ENCODE measurements around the gene ST7.
A peak's percentile ranks its signal among the peaks of the same experiment; 100 is the strongest.
"Not testable (repeated sequence)": the region's sequence is repeated elsewhere in the genome, so short reads cannot be mapped to it uniquely, and the experiment has no call there.

Gene ST7

DNA sequence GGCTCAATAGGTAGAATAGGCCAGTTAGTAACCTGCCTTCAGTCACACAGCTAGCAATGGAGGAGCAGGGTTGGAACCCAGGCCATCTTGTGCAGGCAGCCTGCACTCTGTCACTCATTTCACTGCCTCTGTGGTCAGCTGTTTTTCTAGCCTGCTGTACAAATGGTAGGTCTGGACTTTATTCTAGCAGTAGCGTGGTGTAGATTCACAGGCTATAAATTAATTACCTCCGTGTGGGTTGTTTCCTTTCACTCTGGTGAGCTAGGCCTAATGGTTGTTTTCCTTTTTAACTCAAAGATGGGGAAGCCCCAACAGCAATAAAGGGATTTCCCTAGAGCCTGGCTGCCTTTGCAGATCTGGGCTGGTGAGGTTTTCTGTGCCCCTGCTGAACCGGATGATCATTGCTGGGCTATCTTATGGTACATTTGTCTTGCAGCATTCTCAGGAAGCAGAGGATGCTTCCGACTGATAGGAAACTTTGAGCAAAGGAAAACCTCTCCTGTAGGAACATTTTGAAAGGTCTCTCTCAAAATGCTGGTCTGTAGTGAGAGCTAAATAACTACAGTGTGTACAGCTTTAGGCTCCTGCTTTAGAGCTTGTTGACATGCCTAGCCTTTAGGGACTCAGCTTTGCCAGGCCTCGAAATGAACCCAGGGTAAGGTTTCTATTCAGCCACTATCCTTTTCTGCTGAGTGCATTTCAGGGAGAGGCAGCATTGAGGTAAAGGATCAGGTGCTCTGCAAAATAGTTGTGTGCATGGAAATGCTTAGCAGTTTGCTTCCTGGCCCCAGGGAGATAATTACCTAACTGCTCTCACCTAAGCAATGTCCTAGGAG is 157.4 kb downstream of the ST7 start:
- H3K4me3 Mint-ChIP-seq = peak overlapping the region; percentile 76

DNA sequence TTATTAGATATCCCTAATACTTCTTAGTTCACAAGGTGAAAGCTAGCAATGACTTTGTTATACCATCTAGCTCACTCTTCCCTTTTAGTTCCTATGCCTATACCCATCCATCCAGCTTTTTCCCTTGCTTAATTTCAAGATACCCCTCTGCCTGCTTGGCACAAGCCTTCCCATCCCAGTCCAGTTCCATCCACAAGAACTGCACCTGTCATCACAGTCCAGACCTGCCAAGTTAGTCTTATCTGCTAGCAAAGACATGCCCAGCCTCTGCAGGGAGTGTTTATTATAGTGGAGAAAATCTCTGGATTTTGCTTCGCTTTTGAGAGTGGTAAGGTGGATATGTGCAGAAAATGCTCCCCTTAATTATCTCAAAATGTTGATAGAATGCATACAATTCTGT is 158.2 kb downstream of the ST7 start:
- peaks cover 5% of the 10 kb centered on the region for H3K36me3 Mint-ChIP-seq

More for the DNA sequence above, 157.4 kb downstream of the ST7 start:
- Mint-ChIP-seq H3K9me3 (ENCODE audit: low read depth) (peaks cover 4% of the 10 kb centered on the region), H3K4me1 (ENCODE audit: low read depth) (peaks cover 35% of the 10 kb centered on the region), H3K27ac (peak overlapping the region; percentile 90), H3K36me3 (peaks cover 4% of the 10 kb centered on the region), H3K27me3 (no peaks in the 10 kb centered on the region)

DNA sequence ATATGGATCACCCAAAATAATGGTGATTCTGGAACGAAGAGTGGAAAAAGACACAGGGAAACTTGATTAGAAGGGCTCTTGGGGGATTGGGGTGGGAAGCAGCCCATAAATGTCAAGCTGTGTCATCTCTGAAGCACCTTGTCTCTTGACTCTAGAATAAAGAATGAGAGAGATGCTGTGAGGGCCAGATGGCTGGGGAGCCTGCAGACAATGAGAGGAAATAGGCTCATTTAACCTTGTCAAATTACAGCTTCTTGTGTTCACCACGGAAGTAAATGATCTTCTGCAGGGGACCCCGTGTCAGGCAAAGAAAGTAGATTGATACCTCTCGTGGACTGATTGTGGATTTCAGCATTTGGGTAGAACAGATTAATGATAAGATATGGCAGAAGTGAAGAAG is 159.3 kb downstream of the ST7 start:
- Mint-ChIP-seq H3K9me3 (ENCODE audit: low read depth) (peaks cover 4% of the 10 kb centered on the region), H3K4me3 (no peak overlapping the region), H3K27ac (no peak overlapping the region), H3K4me1 (ENCODE audit: low read depth) (peaks cover 35% of the 10 kb centered on the region), H3K36me3 (peaks cover 5% of the 10 kb centered on the region), H3K27me3 (no peaks in the 10 kb centered on the region)

More for the DNA sequence above, 158.2 kb downstream of the ST7 start:
- Mint-ChIP-seq H3K4me1 (ENCODE audit: low read depth) (peaks cover 35% of the 10 kb centered on the region), H3K4me3 (no peak overlapping the region), H3K9me3 (ENCODE audit: low read depth) (peaks cover 4% of the 10 kb centered on the region), H3K27ac (no peak overlapping the region), H3K27me3 (no peaks in the 10 kb centered on the region)

DNA sequence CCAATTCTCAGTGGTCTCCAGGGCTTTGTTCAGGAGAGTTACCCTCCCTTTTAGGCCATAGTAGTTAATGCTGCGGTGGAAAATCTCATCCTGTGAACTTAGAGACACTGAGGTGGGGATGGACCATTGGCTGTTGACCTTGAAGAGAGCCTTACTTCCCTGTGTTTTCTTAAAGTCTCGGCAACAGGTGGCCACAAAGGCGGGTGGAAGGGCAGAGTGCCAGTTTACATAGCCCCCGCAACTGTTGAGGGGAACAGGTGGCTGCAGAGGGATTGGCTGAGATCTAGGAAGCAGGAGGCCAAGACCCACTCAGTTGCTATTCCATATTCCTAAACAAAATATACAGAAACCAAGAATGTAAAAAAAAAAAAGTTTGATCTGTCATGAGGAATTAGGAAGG is 160.6 kb downstream of the ST7 start:
- Mint-ChIP-seq H3K27ac (no peak overlapping the region), H3K27me3 (no peaks in the 10 kb centered on the region), H3K4me1 (ENCODE audit: low read depth) (peaks cover 26% of the 10 kb centered on the region), H3K4me3 (no peak overlapping the region), H3K36me3 (peaks cover 5% of the 10 kb centered on the region), H3K9me3 (ENCODE audit: low read depth) (peaks cover 3% of the 10 kb centered on the region)

DNA sequence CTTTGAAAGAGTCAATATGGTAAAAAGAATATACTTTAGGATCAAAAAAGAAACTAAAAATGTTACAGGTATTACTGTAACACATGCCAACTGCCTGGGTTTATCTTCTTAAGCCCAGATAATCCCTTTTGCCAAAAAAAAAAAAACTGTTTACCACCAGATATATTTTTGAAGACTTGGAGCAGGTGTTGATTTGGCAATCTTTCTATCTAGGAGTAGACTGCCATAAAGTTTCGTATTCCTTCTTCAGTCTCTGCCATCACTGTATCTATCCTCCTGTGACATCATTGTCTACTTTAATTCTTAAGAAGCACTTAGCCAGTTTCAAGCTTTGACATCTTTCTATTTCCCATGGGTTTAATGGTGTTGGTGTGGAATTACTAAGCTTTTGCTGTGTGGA is 161.0 kb downstream of the ST7 start:
- no peak overlapping the region for H3K4me3 Mint-ChIP-seq
- no peaks in the 10 kb centered on the region for H3K27me3 Mint-ChIP-seq
- H3K4me1 Mint-ChIP-seq (ENCODE audit: low read depth) = peaks cover 23% of the 10 kb centered on the region
- no peaks in the 10 kb centered on the region for H3K9me3 Mint-ChIP-seq (ENCODE audit: low read depth)
- H3K36me3 Mint-ChIP-seq = peaks cover 3% of the 10 kb centered on the region
- H3K27ac Mint-ChIP-seq = no peak overlapping the region

DNA sequence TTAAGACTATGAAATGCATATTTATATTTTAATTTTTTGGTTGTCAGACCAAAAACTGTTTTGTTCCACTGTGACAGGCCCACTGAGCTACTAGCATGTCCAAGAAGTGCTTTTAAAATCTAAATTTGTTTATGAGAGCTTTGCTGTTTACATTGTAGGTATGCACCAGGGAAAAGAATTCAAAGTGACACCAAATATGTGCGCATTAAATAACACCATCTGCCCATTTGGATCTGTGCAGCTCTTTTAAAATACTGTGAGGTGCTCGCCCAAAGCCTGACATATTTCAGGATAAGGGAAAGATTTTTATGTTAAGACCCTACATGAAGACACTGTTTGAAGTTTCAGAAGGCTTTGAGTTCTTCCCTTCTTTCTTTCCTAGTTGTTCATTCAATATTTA is 162.9 kb downstream of the ST7 start:
- Mint-ChIP-seq H3K4me1 (ENCODE audit: low read depth) (peaks cover 4% of the 10 kb centered on the region), H3K27me3 (no peaks in the 10 kb centered on the region), H3K27ac (no peak overlapping the region), H3K9me3 (ENCODE audit: low read depth) (no peaks in the 10 kb centered on the region), H3K4me3 (no peak overlapping the region), H3K36me3 (peaks cover 5% of the 10 kb centered on the region)

DNA sequence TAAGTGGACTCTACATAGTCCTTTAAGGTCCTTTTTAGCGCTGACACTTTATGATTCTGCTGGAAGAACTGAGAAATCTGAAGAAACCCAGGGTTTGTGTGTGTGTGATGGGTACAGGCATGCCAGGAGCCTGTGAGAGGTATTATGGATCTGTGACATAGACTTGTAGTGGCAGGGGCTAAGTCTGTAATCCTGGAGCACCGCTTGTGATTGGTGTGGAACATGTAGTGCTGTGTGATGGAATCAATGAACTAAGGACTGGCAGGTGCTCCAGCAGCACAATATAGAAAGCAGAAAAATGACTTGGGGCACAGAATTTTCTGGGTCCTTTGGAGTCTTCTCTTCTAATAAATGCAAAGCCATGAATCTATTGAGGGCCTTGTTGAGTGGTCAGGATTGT is 163.9 kb downstream of the ST7 start:
- H3K9me3 Mint-ChIP-seq (ENCODE audit: low read depth) = no peaks in the 10 kb centered on the region
- H3K4me3 Mint-ChIP-seq = no peak overlapping the region
- peaks cover 5% of the 10 kb centered on the region for H3K36me3 Mint-ChIP-seq
- H3K27me3 Mint-ChIP-seq = no peaks in the 10 kb centered on the region
- H3K4me1 Mint-ChIP-seq (ENCODE audit: low read depth) = no peaks in the 10 kb centered on the region
- no peak overlapping the region for H3K27ac Mint-ChIP-seq

DNA sequence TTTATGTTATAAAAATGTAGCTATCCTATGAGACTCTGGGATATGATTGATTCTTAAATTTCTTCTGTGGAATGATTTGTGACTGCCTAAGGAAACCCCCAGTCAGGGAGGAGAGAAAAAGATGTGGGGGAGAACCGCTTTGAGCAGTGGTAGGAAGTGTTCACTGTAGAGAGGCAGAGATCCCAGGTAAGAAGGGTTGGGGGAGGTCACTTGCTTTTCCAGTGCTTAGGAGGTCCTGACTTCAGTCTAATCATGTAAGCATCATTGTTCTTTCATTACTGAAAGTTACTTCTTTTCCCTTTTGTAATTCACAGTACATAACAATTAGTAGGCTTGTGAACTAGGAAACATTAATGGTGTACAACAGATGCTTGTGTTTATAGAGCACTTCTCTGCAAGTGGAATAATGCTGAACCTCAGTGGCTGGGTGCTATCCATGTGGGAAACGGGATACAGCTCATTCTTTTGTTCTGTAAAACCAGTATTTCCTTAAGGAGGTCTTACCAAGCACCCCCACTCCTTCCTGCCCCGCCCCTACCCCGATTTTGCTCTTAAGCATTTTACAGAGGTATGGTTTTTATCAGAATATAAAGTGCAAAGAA is 165.4 kb downstream of the ST7 start:
- Mint-ChIP-seq H3K27ac (no peak overlapping the region), H3K4me3 (no peak overlapping the region), H3K27me3 (no peaks in the 10 kb centered on the region), H3K9me3 (ENCODE audit: low read depth) (no peaks in the 10 kb centered on the region), H3K36me3 (peaks cover 5% of the 10 kb centered on the region), H3K4me1 (ENCODE audit: low read depth) (no peaks in the 10 kb centered on the region)

DNA sequence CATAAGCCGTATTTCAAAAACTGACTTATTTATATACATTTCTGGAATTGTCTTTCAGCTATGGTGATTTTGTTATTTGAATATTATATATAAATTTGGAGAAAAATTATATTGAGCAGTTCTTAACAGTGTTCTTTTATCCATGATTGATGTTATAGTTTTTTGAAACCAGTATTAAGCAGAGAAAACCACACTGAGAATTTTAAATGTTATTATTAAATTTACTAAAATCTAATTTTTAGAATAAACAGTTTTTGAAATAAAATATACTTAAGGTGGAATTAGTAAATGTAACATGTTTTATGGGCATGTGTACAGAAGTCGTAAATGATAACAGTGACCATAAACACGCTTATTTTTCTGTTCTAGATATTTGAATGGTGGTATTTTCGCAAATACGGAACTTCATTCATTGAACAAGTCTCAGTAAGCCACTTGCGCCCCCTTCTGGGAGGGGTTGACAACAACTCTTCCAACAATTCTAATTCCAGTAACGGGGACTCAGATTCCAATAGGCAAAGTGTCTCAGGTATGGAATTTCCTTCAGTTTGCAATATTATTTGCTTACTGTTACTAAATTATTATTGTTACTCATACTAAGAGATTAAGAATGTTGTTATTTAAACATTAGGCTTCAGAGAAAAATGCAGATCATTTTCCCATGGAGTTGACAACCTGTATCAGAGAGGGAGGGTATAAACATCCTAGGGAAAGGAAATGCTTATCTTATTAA is 166.1 kb downstream of the ST7 start:
- peaks cover 5% of the 10 kb centered on the region for H3K36me3 Mint-ChIP-seq
- no peaks in the 10 kb centered on the region for H3K4me1 Mint-ChIP-seq (ENCODE audit: low read depth)
- no peak overlapping the region for H3K4me3 Mint-ChIP-seq
- H3K9me3 Mint-ChIP-seq (ENCODE audit: low read depth) = no peaks in the 10 kb centered on the region
- no peaks in the 10 kb centered on the region for H3K27me3 Mint-ChIP-seq
- H3K27ac Mint-ChIP-seq = no peak overlapping the region

DNA sequence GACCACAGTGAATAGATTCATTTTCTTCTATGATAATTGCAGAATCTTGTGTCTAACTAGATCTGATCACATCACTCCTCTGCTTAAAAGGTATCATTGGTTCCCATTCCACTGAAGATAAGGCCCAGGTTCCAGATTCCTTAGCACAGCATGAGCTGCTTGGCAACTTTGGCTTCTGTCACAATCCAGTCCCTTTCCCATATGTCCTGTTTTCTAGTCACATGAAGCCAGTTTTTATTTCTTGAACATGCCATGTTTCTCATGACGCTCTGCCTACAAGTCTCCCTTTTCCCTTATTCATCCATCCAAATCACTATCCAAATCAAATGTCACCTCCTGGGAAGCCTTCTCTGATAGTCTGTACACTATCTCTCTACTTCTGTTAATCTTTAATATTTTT is 167.0 kb downstream of the ST7 start:
- H3K9me3 Mint-ChIP-seq (ENCODE audit: low read depth); H3K36me3 Mint-ChIP-seq; H3K4me3 Mint-ChIP-seq; H3K27ac Mint-ChIP-seq; H3K4me1 Mint-ChIP-seq (ENCODE audit: low read depth); H3K27me3 Mint-ChIP-seq: not testable (repeated sequence)

DNA sequence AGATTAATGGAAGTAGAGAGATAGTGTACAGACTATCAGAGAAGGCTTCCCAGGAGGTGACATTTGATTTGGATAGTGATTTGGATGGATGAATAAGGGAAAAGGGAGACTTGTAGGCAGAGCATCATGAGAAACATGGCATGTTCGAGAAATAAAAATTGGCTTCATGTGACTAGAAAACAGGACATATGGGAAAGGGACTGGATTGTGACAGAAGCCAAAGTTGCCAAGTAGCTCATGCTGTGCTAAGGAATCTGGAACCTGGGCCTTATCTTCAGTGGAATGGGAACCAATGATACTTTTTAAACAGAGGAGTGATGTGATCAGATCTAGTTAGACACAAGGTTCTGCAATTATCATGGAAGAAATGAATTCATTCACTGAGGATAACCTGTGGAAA is 168.7 kb downstream of the ST7 start:
- H3K27ac Mint-ChIP-seq; H3K9me3 Mint-ChIP-seq (ENCODE audit: low read depth); H3K36me3 Mint-ChIP-seq; H3K4me1 Mint-ChIP-seq (ENCODE audit: low read depth); H3K27me3 Mint-ChIP-seq; H3K4me3 Mint-ChIP-seq: not testable (repeated sequence)

DNA sequence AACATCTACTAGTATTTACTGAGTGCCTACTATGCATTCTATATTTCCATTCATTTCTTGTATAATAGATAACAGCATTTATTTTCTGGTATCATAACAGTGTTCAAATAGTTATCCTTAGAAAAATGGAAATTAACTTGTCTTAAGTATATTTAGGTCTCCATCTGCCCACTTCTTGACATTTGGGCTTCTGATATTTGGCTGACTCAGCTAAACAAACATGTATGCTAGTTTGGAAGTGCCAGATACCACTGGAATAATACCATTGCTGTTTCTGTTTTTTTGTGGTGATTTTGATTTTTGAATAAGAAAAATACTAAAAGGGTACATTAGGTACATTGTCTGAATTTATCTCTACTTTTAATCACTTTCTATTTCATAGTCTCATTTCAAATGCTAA is 169.2 kb downstream of the ST7 start:
- Mint-ChIP-seq H3K36me3 (peaks cover 2% of the 10 kb centered on the region), H3K27me3 (no peaks in the 10 kb centered on the region), H3K27ac (no peak overlapping the region), H3K4me1 (ENCODE audit: low read depth) (peaks cover 3% of the 10 kb centered on the region), H3K4me3 (no peak overlapping the region), H3K9me3 (ENCODE audit: low read depth) (no peaks in the 10 kb centered on the region)

DNA sequence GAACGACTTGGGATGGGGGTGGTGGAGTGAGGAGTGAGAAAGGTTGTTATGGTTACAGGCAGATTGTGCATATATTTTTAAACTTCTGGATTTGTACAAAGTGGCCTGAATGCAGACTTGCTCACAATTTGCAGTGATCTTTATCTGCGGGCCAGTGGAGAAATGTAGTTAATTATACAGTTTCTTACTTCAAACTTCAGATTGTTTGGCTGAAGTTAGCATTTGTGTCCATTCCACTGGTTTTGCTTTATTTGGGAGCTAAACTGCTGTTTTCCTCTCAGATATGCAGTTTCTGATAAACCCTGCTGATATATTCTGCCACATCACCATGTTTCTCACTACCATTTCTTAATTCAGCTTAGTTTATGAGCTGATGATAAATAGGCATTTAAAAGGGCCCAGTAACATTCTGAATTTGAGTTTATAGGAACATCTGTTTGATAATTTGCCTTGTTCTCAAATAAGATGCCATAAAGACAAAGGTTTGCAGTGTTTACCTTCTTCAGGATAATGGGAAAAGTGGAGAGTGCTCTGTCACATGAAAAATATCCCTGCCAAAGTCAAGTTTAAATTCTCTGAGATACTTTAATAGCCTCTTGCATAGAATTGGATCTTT is 170.1 kb downstream of the ST7 start:
- H3K27me3 Mint-ChIP-seq = peaks cover 1% of the 10 kb centered on the region
- no peak overlapping the region for H3K27ac Mint-ChIP-seq
- H3K9me3 Mint-ChIP-seq (ENCODE audit: low read depth) = no peaks in the 10 kb centered on the region
- H3K4me3 Mint-ChIP-seq = no peak overlapping the region
- peaks cover 2% of the 10 kb centered on the region for H3K36me3 Mint-ChIP-seq
- H3K4me1 Mint-ChIP-seq (ENCODE audit: low read depth) = peaks cover 3% of the 10 kb centered on the region

DNA sequence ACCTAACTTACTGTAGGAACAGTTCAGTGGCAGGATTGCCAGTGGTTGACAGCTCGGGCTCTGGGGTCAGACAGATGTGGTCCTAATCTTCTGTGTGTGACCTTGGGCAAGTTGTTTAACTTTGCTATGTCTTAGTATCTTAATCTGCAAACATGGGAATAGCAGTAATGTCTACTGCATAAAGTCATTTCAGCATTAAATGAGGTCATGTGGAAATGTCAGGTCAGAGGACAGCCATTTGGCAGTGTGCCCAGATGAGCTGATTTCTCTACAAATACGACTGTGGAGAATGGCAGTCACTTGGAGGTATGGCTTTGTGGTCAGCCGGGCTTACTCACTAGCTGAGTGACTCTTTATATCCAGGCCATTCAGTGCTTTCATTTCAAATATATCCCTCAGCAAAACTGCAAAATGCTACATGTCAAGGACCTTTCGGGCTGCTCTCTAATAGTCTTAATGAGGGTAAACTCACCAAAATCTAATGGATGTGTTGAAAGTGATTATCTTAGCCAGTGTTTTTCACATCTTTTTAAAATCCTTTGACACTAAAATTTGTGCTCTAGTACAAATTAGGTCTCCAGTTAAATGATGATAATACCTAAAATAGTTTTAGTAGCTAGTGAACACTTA is 171.4 kb downstream of the ST7 start:
- Mint-ChIP-seq H3K36me3 (peaks cover 2% of the 10 kb centered on the region), H3K9me3 (ENCODE audit: low read depth) (no peaks in the 10 kb centered on the region), H3K4me1 (ENCODE audit: low read depth) (peaks cover 3% of the 10 kb centered on the region), H3K27me3 (peaks cover 1% of the 10 kb centered on the region), H3K27ac (no peak overlapping the region), H3K4me3 (no peak overlapping the region)

DNA sequence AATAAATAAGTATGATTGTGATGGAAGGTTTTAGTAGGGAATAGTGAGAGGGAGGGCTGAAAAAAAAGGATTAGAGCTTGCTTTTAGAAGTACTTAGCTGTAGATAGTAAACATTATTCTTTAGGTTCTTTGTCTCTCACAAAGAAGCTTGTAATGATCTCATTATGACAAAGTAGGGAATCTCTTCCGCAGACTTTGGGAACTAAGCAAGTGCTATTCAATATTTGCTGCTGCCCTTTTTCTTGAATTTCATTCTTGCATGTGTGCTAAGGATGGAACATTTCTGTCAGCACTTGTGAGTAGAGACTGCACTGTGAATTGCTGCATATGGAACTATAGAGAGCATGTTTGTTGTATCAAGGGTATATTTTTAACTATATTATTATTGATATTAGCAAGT is 173.4 kb downstream of the ST7 start:
- H3K4me1 Mint-ChIP-seq (ENCODE audit: low read depth) = peaks cover 3% of the 10 kb centered on the region
- no peak overlapping the region for H3K27ac Mint-ChIP-seq
- H3K9me3 Mint-ChIP-seq (ENCODE audit: low read depth) = no peaks in the 10 kb centered on the region
- peaks cover 1% of the 10 kb centered on the region for H3K36me3 Mint-ChIP-seq
- H3K27me3 Mint-ChIP-seq = peaks cover 1% of the 10 kb centered on the region
- H3K4me3 Mint-ChIP-seq = no peak overlapping the region

Measured in activated naive CD8-positive, alpha-beta T cell (primary cell).